WTC11 (cell line): ENCODE measurements around the gene AAGAB.

Experiments used
- CTCF ChIP-seq: fragments of 200-600 bp; IDR thresholded peaks from 2 replicates; pipeline ENCODE4 v1.8.0; 2022; ENCODE audit warnings: antibody characterized with exemption
- EMX1 ChIP-seq: fragments of 250-450 bp; sonication (Bioruptor Pico); IDR thresholded peaks from 2 replicates; pipeline ENCODE4 v1.8.0; 2021; ENCODE audit warnings: mild to moderate bottlenecking
- HMGXB4 ChIP-seq: sonication (generic); formaldehyde crosslinking; IDR thresholded peaks from 2 replicates; pipeline ENCODE4 v1.8.1; 2023; ENCODE audit warnings: mild to moderate bottlenecking, moderate library complexity, missing genetic modification reagents
- ZNF121 ChIP-seq: sonication (generic); formaldehyde crosslinking; IDR thresholded peaks from 2 replicates; pipeline ENCODE4 v1.8.0; 2023; ENCODE audit warnings: missing genetic modification reagents

- no peak for TF ChIP-seq HMGXB4
- no peak for TF ChIP-seq CTCF
- no peak for TF ChIP-seq ZNF121 (CRISPR knock-in tag)
- TF ChIP-seq EMX1, result no peak
These were observed 43.8 kb downstream of the AAGAB start for GRCh38 chr15:67210555-67211168.
